ENCODE data around the gene THAP2. TPM values are rescaled to one million over a fixed set of nuclear protein-coding genes. Genes with fewer than 3 reads are reported as not detected.

Gene THAP2
- total and polyA plus RNA-seq, 4 donors = 2.7 to 10.5 (median 4.1) TPM

Small RNAs within 50 kb of the gene (small RNA-seq; reads per million reads assigned to genes)
- not detected for gene RF00560 (ENCODE audit: low replicate concordance)

Other genes starting within 250 kb of the THAP2 start
- gene LGR5, start 224.5 kb upstream of the THAP2 start, total RNA-seq = 1 to 10 TPM in 1 of 2 donors, under 1 TPM in 1; 0.15 to 1.4 TPM
- under 1 TPM; 0.06 to 0.28 TPM for gene LGR5, start 224.5 kb upstream of the THAP2 start, polyA plus RNA-seq
- 100 to 1,000 TPM in 1 of 2 donors, 10 to 100 TPM in 1; 38.3 to 107 TPM for gene ZFC3H1, start 453 bp upstream of the THAP2 start, total RNA-seq
- gene ZFC3H1, start 453 bp upstream of the THAP2 start, polyA plus RNA-seq = 10 to 100 TPM; 15.5 to 20.9 TPM
- 10 to 100 TPM; 13.1 to 25.2 TPM for gene TMEM19, start 21.8 kb downstream of the THAP2 start, total RNA-seq
- gene TMEM19, start 21.8 kb downstream of the THAP2 start, polyA plus RNA-seq = 10 to 100 TPM in 1 of 2 donors, 1 to 10 TPM in 1; 8.9 to 13.8 TPM
- gene RAB21, start 90.6 kb downstream of the THAP2 start, total RNA-seq = 10 to 100 TPM; 58.4 to 58.5 TPM
- gene RAB21, start 90.6 kb downstream of the THAP2 start, polyA plus RNA-seq = 10 to 100 TPM; 11.8 to 43.1 TPM
- gene TBC1D15, start 175.5 kb downstream of the THAP2 start, total RNA-seq = 10 to 100 TPM; 26.1 to 70.2 TPM
- 10 to 100 TPM; 23.5 to 29.6 TPM for gene TBC1D15, start 175.5 kb downstream of the THAP2 start, polyA plus RNA-seq